Breast epithelium (tissue), 4 donors: Measurements from ENCODE around the gene WNT3. TPM values are rescaled to one million over a fixed set of nuclear protein-coding genes. Genes with fewer than 3 reads are reported as not detected.

Experiments used
- DNase-seq, 2 donors: peaks; one replicate each; pipeline ENCODE4 v3.0.0-alpha.2; 2019; ENCODE audit warnings: low spot score in 2 of 2
- H3K27ac ChIP-seq, 2 donors: fragments of 200-600 bp; sonication (generic) in 1 of 2; one replicate each; pipeline ENCODE4 v1.5.1; 2016 to 2019; ENCODE audit warnings: mild to moderate bottlenecking in 1 of 2
- H3K27me3 ChIP-seq, 2 donors: fragments of 200-600 bp; sonication (generic) in 1 of 2; one replicate each; pipeline versions ENCODE4 v1.5.1 to v1.6.0; 2017 to 2019; ENCODE audit warnings: control low read depth in 1 of 2, mild to moderate bottlenecking in 1 of 2
- H3K36me3 ChIP-seq: fragments of 200-600 bp; one replicate; pipeline ENCODE4 v1.5.1; 2019
- H3K4me1 ChIP-seq, 2 donors: fragments of 200-600 bp; sonication (generic); one replicate each; pipeline ENCODE4 v1.5.1; 2016 to 2019; ENCODE audit warnings: control low read depth in 1 of 2
- H3K4me3 ChIP-seq, 3 donors: fragments of 200-600 bp; sonication (generic); 1 replicate in 2 of 3; 2 replicates in 1 of 3; pipeline ENCODE4 v1.5.1; 2016 to 2019; ENCODE audit warnings: mild to moderate bottlenecking in 3 of 3, moderate library complexity in 2 of 3
- H3K9me3 ChIP-seq, 2 donors: fragments of 200-600 bp; sonication (generic) in 1 of 2; one replicate each; pipeline ENCODE4 v1.5.1; 2016 to 2019; ENCODE audit warnings: control low read depth in 1 of 2
- CTCF ChIP-seq, 3 donors: fragments of 450-650 bp; IDR thresholded peaks; one replicate each; pipeline ENCODE4 v1.5.1; 2016 to 2017; ENCODE audit warnings: antibody characterized with exemption in 3 of 3, mild to moderate bottlenecking in 3 of 3, moderate library complexity in 3 of 3
- POLR2A ChIP-seq: fragments of 450-650 bp; IDR thresholded peaks from one replicate; pipeline ENCODE4 v1.6.1; 2016; ENCODE audit warnings: antibody characterized with exemption, mild to moderate bottlenecking, moderate library complexity
- POLR2AphosphoS5 ChIP-seq, 3 donors: sonication (generic); formaldehyde crosslinking; IDR thresholded peaks; one replicate each; pipeline ENCODE4 v1.6.1; 2017; ENCODE audit warnings: antibody characterized with exemption in 3 of 3
- intact Hi-C: fragments of 100-400 bp; cut with DNase I; formaldehyde crosslinking; loops from one replicate; pipeline ENCODE4 v1.15.1; 2023; ENCODE audit warnings: low total_unique reads
- total RNA-seq, 3 donors: library from RNA; depleted of rRNA; stranded (reverse); fragments of >200 nt; gene quantifications; one replicate each; pipeline ENCODE4 v1.1.0, GENCODE V29; 2016

The WNT3 gene
- total RNA-seq, 3 donors from 2014 or later, result 0.48 to 2.9 (median 1.6) TPM

- Histone ChIP-seq H3K9me3 (no peaks in the 10 kb centered on the region), H3K27me3 (peaks cover 0 to 5% of the 10 kb centered on the region in 2 donors), H3K4me3 (no peak overlapping the region), H3K4me1 (no peaks in the 10 kb centered on the region), H3K36me3 (no peaks in the 10 kb centered on the region), H3K27ac (no peak overlapping the region)
- TF ChIP-seq POLR2AphosphoS5 (IDR thresholded peaks at IDR 0.05) (no peak), POLR2A (no peak), CTCF (IDR thresholded peaks at IDR 0.05) (no peak)
- intact Hi-C loops, result no loop called here
- no peak for DNase-seq
Observed at GRCh38 chr17:46863383-46864121, 45.1 kb upstream of the WNT3 start.

GRCh38 chr17:46862949-46863348 is 44.5 kb upstream of the WNT3 start:
- H3K27me3 ChIP-seq, result peaks cover 0 to 5% of the 10 kb centered on the region in 2 donors
- H3K4me3 ChIP-seq, result no peak overlapping the region
- TF ChIP-seq POLR2A (no peak), CTCF (IDR thresholded peaks at IDR 0.05) (no peak), POLR2AphosphoS5 (IDR thresholded peaks at IDR 0.05) (no peak)
- H3K27ac ChIP-seq, result no peak overlapping the region
- H3K36me3 ChIP-seq, result no peaks in the 10 kb centered on the region
- no peak for DNase-seq
- no peaks in the 10 kb centered on the region for H3K9me3 ChIP-seq
- H3K4me1 ChIP-seq, result no peaks in the 10 kb centered on the region
- intact Hi-C loops, result no loop called here

GRCh38 chr17:46859996-46860395 is 41.5 kb upstream of the WNT3 start:
- Histone ChIP-seq H3K36me3 (no peaks in the 10 kb centered on the region), H3K9me3 (no peaks in the 10 kb centered on the region), H3K4me1 (no peaks in the 10 kb centered on the region), H3K27ac (no peak overlapping the region), H3K4me3 (no peak overlapping the region), H3K27me3 (peaks cover 0 to 5% of the 10 kb centered on the region in 2 donors)
- intact Hi-C loops, result loop anchor here (5.0 kb wide), 1 partner anchor 402 kb away; no protein-coding TSS in a partner anchor
- TF ChIP-seq POLR2A (no peak), POLR2AphosphoS5 (IDR thresholded peaks at IDR 0.05) (no peak), CTCF (IDR thresholded peaks at IDR 0.05) (no peak)
- no peak for DNase-seq

- no peaks in the 10 kb centered on the region for H3K4me1 ChIP-seq
- H3K36me3 ChIP-seq, result no peaks in the 10 kb centered on the region
- no peak for DNase-seq
- H3K4me3 ChIP-seq, result no peak overlapping the region
- intact Hi-C loops, result loop anchor here (5.0 kb wide), 1 partner anchor 405 kb away; no protein-coding TSS in a partner anchor
- H3K27ac ChIP-seq, result no peak overlapping the region
- no peak for TF ChIP-seq CTCF (IDR thresholded peaks at IDR 0.05)
- no peak for TF ChIP-seq POLR2A
- TF ChIP-seq POLR2AphosphoS5 (IDR thresholded peaks at IDR 0.05), result no peak
- no peaks in the 10 kb centered on the region for H3K9me3 ChIP-seq
- peaks cover 0 to 5% of the 10 kb centered on the region in 2 donors for H3K27me3 ChIP-seq
Observed at GRCh38 chr17:46857600-46857999, 39.1 kb upstream of the WNT3 start.

- DNase-seq, result no peak
Observed at GRCh38 chr17:46854948-46855347, 36.5 kb upstream of the WNT3 start.

More at GRCh38 chr17:46854948-46855347, 36.5 kb upstream of the WNT3 start:
- Histone ChIP-seq H3K9me3 (no peaks in the 10 kb centered on the region), H3K4me1 (no peaks in the 10 kb centered on the region), H3K27ac (no peak overlapping the region), H3K27me3 (peaks cover 9 to 20% of the 10 kb centered on the region in 2 donors), H3K4me3 (no peak overlapping the region), H3K36me3 (no peaks in the 10 kb centered on the region)
- intact Hi-C loops, result loop anchor here (5.0 kb wide), 1 partner anchor 407 kb away; no protein-coding TSS in a partner anchor
- TF ChIP-seq POLR2A (no peak), POLR2AphosphoS5 (IDR thresholded peaks at IDR 0.05) (no peak), CTCF (IDR thresholded peaks at IDR 0.05) (no peak)
